Measurements from ENCODE around the gene INO80D. TPM values are rescaled to one million over a fixed set of nuclear protein-coding genes. Genes with fewer than 3 reads are reported as not detected.
"Not testable (repeated sequence)": the region's sequence is repeated elsewhere in the genome, so short reads cannot be mapped to it uniquely, and the experiment has no call there.

Gene INO80D
- total RNA-seq, 4 donors from 2014 or later = 24.2 to 51.4 (median 32.5) TPM

- 92% methylated on average over 10 of the region's 10 CpGs for WGBS
- H3K4me3 ChIP-seq = no peak overlapping the region
- no peak for TF ChIP-seq EP300 (IDR thresholded peaks at IDR 0.05)
- no peak for TF ChIP-seq CTCF (IDR thresholded peaks at IDR 0.05)
- TF ChIP-seq POLR2A (IDR thresholded peaks at IDR 0.05) = no peak
- TF ChIP-seq POLR2AphosphoS5 (IDR thresholded peaks at IDR 0.05) = no peak
- no peak for DNase-seq (ENCODE audit: low spot score in 2 of 2)
- no peaks in the 10 kb centered on the region for H3K4me1 ChIP-seq
- H3K36me3 ChIP-seq = peaks cover 49% of the 10 kb centered on the region
- no peak overlapping the region for H3K27ac ChIP-seq
- no peaks in the 10 kb centered on the region for H3K27me3 ChIP-seq
- H3K9me3 ChIP-seq = peaks cover 2% of the 10 kb centered on the region
Measured at GRCh38 chr2:206028101-206028500, 57.9 kb downstream of the INO80D start.

GRCh38 chr2:206023183-206023582, 62.8 kb downstream of the INO80D start:
- DNase-seq (ENCODE audit: low spot score in 2 of 2) = no peak
- Histone ChIP-seq H3K27ac (no peak overlapping the region), H3K9me3 (no peaks in the 10 kb centered on the region), H3K4me1 (no peaks in the 10 kb centered on the region), H3K27me3 (no peaks in the 10 kb centered on the region), H3K36me3 (peaks cover 63% of the 10 kb centered on the region), H3K4me3 (no peak overlapping the region)
- TF ChIP-seq POLR2AphosphoS5 (IDR thresholded peaks at IDR 0.05) (no peak), EP300 (IDR thresholded peaks at IDR 0.05) (no peak), CTCF (IDR thresholded peaks at IDR 0.05) (no peak), POLR2A (IDR thresholded peaks at IDR 0.05) (no peak)
- WGBS = 88% methylated on average over 8 of the region's 8 CpGs

GRCh38 chr2:206020171-206020570, 65.8 kb downstream of the INO80D start:
- Histone ChIP-seq H3K27me3 (no peaks in the 10 kb centered on the region), H3K27ac (no peak overlapping the region), H3K9me3 (no peaks in the 10 kb centered on the region), H3K4me1 (no peaks in the 10 kb centered on the region), H3K36me3 (peaks cover 70% of the 10 kb centered on the region), H3K4me3 (no peak overlapping the region)
- no peak for DNase-seq (ENCODE audit: low spot score in 2 of 2)
- TF ChIP-seq POLR2AphosphoS5 (IDR thresholded peaks at IDR 0.05) (no peak), EP300 (IDR thresholded peaks at IDR 0.05) (no peak), CTCF (IDR thresholded peaks at IDR 0.05) (no peak), POLR2A (IDR thresholded peaks at IDR 0.05) (no peak)
- 96% methylated on average over 2 of the region's 2 CpGs for WGBS

GRCh38 chr2:206015746-206016145, 70.2 kb downstream of the INO80D start:
- 100% methylated on average over 2 of the region's 2 CpGs for WGBS
- not testable (repeated sequence) for H3K27me3 ChIP-seq; H3K4me3 ChIP-seq; H3K4me1 ChIP-seq; H3K9me3 ChIP-seq; DNase-seq (ENCODE audit: low spot score in 2 of 2); H3K27ac ChIP-seq
- peaks cover 71% of the 10 kb centered on the region for H3K36me3 ChIP-seq

- 93% methylated on average over 1 of the region's 1 CpG for WGBS
- H3K27ac ChIP-seq = no peak overlapping the region
Measured at GRCh38 chr2:206011795-206012194, 74.2 kb downstream of the INO80D start.

More at GRCh38 chr2:206011795-206012194, 74.2 kb downstream of the INO80D start:
- H3K9me3 ChIP-seq = no peaks in the 10 kb centered on the region
- peaks cover 67% of the 10 kb centered on the region for H3K36me3 ChIP-seq
- no peak for DNase-seq (ENCODE audit: low spot score in 2 of 2)
- no peak overlapping the region for H3K4me3 ChIP-seq
- TF ChIP-seq POLR2AphosphoS5 (IDR thresholded peaks at IDR 0.05) (no peak), EP300 (IDR thresholded peaks at IDR 0.05) (no peak), CTCF (IDR thresholded peaks at IDR 0.05) (no peak), POLR2A (IDR thresholded peaks at IDR 0.05) (no peak)
- H3K4me1 ChIP-seq = no peaks in the 10 kb centered on the region
- no peaks in the 10 kb centered on the region for H3K27me3 ChIP-seq
